ENCODE results near the gene LMLN.
"Not testable (repeated sequence)": the region's sequence is repeated elsewhere in the genome, so short reads cannot be mapped to it uniquely, and the experiment has no call there.

LMLN gene

DNA sequence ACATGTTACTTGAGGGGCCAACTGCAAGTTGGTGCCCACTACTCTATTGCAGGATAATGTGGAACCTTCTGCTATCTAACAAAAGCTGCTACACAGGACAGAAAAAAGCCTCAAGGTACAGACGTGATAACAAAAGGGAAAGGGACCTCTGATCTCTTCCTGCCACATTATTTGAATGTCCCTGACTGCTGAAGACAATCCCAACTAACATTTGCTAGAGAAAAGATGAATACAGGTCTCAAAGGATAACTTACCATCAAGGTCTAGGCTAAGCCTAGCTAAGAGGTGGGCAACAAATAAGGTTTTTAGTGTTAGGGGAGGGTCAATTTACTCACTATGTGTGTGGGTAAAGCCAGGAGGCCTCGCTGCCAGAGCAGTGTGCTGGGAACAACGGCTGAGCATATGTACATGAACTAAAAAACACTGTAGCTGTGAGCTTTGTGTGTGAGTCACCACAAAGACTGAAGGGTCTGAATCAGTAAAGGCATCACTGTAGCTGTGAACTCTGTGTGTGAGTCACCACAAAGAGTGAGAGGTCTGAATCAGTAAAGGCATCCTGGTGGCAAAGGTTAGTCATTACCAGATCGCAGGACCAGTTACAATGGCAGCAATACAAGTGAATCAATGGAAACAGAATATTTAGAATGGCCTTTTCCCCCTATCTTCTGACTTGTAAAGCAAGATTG, 111.7 kb downstream of the LMLN start:
- Mint-ChIP-seq H3K36me3 (ENCODE audit: low read depth) (no peaks in the 10 kb centered on the region), H3K9me3 (no peaks in the 10 kb centered on the region), H3K27ac (no peak overlapping the region), H3K4me3 (no peak overlapping the region), H3K4me1 (no peaks in the 10 kb centered on the region), H3K27me3 (ENCODE audit: low read depth) (peaks cover 77% of the 10 kb centered on the region)
- TF ChIP-seq, protein P1, sequence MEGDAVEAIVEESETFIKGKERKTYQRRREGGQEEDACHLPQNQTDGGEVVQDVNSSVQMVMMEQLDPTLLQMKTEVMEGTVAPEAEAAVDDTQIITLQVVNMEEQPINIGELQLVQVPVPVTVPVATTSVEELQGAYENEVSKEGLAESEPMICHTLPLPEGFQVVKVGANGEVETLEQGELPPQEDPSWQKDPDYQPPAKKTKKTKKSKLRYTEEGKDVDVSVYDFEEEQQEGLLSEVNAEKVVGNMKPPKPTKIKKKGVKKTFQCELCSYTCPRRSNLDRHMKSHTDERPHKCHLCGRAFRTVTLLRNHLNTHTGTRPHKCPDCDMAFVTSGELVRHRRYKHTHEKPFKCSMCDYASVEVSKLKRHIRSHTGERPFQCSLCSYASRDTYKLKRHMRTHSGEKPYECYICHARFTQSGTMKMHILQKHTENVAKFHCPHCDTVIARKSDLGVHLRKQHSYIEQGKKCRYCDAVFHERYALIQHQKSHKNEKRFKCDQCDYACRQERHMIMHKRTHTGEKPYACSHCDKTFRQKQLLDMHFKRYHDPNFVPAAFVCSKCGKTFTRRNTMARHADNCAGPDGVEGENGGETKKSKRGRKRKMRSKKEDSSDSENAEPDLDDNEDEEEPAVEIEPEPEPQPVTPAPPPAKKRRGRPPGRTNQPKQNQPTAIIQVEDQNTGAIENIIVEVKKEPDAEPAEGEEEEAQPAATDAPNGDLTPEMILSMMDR (IDR thresholded peaks at IDR 0.05; ENCODE audit: unreplicated experiment in 3 of 3): no peak

DNA sequence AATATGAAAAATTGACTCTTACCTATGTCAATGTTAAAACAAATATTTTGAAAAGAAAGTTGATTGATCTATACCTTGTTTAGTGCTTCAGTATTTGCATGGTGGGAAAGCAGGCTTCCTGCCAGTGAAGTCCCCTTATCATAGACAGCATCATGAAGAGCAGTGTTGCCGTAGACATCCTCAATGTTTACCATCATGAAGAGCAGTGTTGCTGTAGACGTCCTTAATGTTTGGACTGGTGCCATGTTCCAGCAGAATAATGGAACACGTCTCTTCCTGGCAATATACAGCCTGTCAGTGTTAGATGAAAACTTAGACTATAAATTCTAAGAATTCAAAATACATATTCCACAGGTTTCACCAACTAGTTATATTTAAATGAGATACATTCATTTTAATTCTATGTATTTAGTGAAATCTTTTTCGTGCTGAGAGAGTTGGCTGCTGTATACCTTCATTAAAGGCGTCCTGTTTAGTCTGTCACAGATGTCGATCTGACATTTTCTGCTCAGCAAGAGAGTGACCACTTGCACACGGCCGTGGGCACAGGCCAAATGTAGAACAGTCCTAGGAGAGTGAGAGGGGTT, 116.8 kb downstream of the LMLN start:
- H3K27me3 Mint-ChIP-seq (ENCODE audit: low read depth): peaks cover 87% of the 10 kb centered on the region
- peaks cover 3% of the 10 kb centered on the region for H3K9me3 Mint-ChIP-seq
- TF ChIP-seq, protein P1 (IDR thresholded peaks at IDR 0.05; ENCODE audit: unreplicated experiment in 3 of 3): no peak
- no peak overlapping the region for H3K27ac Mint-ChIP-seq
- no peak overlapping the region for H3K4me3 Mint-ChIP-seq
- no peaks in the 10 kb centered on the region for H3K36me3 Mint-ChIP-seq (ENCODE audit: low read depth)
- no peaks in the 10 kb centered on the region for H3K4me1 Mint-ChIP-seq

DNA sequence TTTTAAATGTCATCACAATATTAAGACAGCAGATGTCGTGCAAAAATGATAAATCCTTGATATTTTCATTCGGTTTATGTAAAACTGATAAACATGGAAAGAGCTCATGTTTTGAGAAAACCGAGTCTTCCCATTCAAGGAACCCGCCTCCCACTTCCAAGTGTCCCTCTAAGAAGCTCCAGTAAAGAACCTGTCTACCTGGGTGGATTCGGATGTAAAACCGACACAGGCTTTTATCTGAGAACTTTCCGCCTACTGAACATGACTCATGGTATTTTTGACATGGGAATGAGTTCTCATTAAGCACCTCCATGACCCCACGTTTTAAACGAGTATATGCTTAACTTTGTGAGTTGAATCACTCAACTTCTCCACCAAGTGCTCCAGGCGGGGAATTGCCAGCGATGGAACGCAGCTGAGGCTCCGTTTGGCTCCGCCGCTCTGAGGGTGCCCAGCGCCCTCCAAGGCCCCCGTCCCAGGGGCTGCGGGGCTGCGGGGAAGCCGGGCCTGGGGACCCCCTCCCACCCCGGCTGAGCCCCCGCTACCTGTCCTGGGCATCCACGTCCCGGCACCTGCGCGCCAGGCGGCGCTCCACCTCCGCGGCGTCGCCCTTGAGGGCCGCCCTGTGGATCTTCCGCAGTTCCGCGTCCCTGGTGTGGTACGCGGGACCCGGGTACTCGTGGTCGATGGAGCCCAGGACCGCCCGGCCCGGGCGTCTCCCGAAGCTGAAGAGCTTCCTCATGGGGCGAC, 119.9 kb downstream of the LMLN start:
- no peaks in the 10 kb centered on the region for H3K36me3 Mint-ChIP-seq (ENCODE audit: low read depth)
- peaks cover 9% of the 10 kb centered on the region for H3K9me3 Mint-ChIP-seq
- peaks cover 86% of the 10 kb centered on the region for H3K27me3 Mint-ChIP-seq (ENCODE audit: low read depth)
- TF ChIP-seq, protein P1 (IDR thresholded peaks at IDR 0.05; ENCODE audit: unreplicated experiment in 3 of 3): no peak
- peak overlapping the region; percentile 72 to 79 (median 72) for H3K4me3 Mint-ChIP-seq
- H3K27ac Mint-ChIP-seq: no peak overlapping the region
- H3K4me1 Mint-ChIP-seq: no peaks in the 10 kb centered on the region

DNA sequence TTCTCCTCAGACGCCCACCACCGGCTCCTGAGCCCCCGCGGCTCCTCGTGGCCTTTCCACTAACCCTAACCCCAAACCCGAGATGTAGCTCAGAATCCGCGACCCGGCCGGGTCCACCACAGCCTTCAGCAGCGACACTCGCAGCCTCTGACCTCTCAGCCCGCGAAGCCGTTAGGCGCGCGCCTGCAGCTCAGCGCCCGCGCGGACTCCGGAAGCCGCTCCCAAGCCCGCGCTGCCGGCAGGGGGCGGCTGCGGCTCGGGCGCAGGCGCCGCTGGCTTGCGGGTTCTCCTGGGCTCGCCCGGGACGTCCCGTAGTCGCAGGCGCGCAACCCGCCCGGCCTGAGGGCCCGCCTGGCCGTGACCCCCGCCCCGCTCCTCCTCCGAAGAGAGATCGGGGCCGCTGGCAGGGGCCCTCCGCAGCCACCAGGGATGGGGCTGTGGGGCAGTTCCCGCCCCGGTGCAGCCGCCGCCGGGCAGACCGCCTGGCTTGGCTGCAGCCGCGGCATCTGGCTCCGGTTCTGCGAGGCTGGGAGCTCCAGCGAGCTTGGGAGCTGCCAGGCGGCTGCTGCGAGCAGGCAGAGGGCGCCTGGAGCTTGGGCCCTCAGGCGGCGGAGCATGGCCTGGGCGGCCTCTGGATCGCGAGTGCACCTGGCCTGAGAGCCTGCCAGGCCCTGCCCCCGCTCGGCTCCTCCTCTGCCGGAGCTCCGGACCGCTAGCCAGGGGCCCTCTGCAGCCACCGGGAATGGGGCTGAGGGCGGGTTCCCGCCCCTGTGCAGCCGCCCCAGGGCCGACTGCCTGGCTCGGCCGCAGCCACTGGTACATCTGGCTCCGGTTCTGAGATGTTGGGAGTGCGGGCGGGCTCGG, 120.7 kb downstream of the LMLN start:
- Mint-ChIP-seq H3K27me3 (ENCODE audit: low read depth) (peaks cover 86% of the 10 kb centered on the region), H3K9me3 (peaks cover 9% of the 10 kb centered on the region), H3K4me1 (no peaks in the 10 kb centered on the region), H3K27ac (no peak overlapping the region), H3K4me3 (peak overlapping the region; percentile 72 to 79 (median 72)), H3K36me3 (ENCODE audit: low read depth) (no peaks in the 10 kb centered on the region)
- TF ChIP-seq, protein P1 (IDR thresholded peaks at IDR 0.05; ENCODE audit: unreplicated experiment in 3 of 3): peak; percentile 69 to 86 (median 72)

DNA sequence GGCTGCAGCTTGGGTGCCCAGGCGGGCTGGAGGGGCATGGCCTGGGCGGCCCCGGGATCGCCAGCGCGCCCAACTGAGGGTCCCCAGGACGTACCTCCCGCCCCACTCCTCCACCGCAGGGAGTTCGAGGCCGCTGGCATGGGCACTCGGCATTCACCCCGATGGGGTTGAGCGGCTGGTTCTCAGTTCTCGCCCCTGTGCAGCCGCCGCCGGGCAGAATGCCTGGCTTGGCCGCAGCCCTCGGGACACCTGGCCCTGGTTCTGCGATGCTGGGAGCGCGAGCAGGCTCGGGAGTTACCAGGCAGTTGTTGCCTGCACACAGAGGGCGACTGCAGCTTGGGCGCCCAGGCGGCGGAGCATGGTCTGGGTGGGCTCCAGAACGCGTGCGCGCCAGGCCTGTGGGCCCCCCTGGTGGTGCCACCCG, 121.4 kb downstream of the LMLN start:
- no peaks in the 10 kb centered on the region for H3K4me1 Mint-ChIP-seq
- peaks cover 9% of the 10 kb centered on the region for H3K9me3 Mint-ChIP-seq
- TF ChIP-seq, protein P1 (IDR thresholded peaks at IDR 0.05; ENCODE audit: unreplicated experiment in 3 of 3): no peak
- no peaks in the 10 kb centered on the region for H3K36me3 Mint-ChIP-seq (ENCODE audit: low read depth)
- H3K27me3 Mint-ChIP-seq (ENCODE audit: low read depth): peaks cover 86% of the 10 kb centered on the region
- H3K4me3 Mint-ChIP-seq: peak overlapping the region in 1 of 3 experiments; percentile 43
- no peak overlapping the region for H3K27ac Mint-ChIP-seq

DNA sequence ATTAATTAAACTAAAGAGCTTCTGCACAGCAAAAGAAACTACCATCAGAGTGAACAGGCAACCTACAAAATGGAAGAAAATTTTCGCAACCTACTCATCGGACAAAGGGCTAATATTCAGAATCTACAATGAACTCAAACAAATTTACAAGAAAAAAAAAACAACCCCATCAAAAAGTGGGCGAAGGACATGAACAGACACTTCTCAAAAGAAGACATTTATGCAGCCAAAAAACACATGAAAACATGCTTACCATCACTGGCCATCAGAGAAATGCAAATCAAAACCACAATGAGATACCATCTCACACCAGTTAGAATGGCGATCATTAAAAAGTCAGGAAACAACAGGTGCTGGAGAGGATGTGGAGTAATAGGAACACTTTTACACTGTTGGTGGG, 122.2 kb downstream of the LMLN start:
- H3K4me3 Mint-ChIP-seq: peak overlapping the region in 2 of 3 experiments; percentile 27 to 43

More for the DNA sequence above, 122.2 kb downstream of the LMLN start:
- not testable (repeated sequence) for H3K36me3 Mint-ChIP-seq (ENCODE audit: low read depth); H3K9me3 Mint-ChIP-seq; H3K27ac Mint-ChIP-seq; H3K4me1 Mint-ChIP-seq
- peaks cover 86% of the 10 kb centered on the region for H3K27me3 Mint-ChIP-seq (ENCODE audit: low read depth)
